ENCODE results near the gene CCDC73.
"Not testable (repeated sequence)": the region's sequence is repeated elsewhere in the genome, so short reads cannot be mapped to it uniquely, and the experiment has no call there.

CCDC73 gene

DNA sequence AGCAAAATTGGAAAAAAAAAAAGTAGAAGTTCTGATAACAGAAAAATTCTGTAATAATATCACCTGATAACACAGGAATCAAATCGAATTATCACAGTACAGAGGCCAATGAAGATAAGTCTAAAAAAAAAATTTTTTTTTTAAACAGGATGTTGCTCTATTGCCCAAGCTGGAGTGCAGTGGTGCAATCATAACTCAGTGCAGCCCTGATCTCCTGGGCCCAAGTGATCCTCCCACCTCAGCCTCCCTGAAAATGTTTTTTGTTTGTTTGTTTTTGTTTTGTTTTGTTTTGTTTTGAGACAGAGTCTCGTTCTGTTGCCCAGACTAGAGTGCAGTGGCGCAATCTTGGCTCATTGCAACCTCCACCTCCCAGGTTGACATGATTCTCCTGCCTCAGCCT, 29.2 kb upstream of the CCDC73 start:
- not testable (repeated sequence) for H3K27ac Mint-ChIP-seq, H3K36me3 Mint-ChIP-seq, H3K9me3 Mint-ChIP-seq, H3K4me3 Mint-ChIP-seq, H3K27me3 Mint-ChIP-seq, DNase-seq, H3K4me1 Mint-ChIP-seq
- CTCF ChIA-PET: interaction anchor here (0.7 kb wide), 1 partner anchor 1627 kb away, joined by 4 read pairs; no protein-coding TSS in a partner anchor

DNA sequence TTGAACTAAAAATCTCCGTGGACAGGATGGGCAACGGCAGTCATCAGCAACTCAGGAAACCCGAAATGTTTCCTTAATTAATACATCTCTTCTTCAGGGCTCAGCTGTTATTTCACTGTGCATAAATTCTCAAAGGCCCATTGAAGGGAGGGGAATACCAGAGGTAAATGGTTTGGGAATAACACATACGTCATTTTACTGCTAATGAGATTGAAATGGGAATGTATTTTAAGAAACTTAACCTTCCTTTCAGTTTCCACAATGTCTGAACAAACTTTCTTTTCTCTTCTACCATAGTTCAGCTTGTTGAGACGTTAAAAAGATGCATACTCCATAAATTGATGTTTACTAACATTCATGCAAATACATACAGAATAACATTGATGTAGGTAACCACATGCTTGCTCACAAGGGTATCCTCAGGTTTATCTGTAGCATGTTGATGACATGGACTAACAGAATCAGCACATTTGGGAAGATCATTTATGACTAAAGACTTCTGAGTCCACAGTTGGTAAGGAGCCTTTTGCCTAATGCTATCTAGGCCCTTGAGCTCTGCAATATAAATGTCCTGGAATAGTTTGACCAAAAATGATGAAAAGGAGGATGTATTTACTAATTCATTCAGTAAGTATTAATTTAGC, 27.6 kb upstream of the CCDC73 start:
- Mint-ChIP-seq H3K4me3 (no peak overlapping the region), H3K27ac (no peak overlapping the region), H3K4me1 (no peaks in the 10 kb centered on the region), H3K27me3 (no peaks in the 10 kb centered on the region), H3K9me3 (no peaks in the 10 kb centered on the region), H3K36me3 (no peaks in the 10 kb centered on the region)
- CTCF ChIA-PET: no interaction called here
- DNase-seq: no peak

DNA sequence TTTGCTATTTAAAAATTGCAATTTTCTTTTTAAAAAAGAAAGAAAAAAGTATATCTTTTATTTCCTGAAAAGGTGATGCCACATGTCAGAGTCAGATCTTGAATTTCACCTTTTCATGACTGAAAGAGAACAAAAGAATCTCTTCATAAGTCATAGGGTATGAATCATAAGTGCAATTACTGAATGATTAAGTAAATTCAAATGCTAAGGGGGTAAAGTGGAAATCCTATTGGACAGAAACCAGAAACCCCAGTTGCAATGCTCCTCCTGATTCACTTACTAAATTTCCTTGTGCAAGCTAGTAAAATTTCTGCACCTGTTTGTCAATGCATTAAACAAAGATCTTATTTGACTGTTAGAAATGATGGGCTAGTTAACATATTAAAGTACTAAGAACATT, 27.1 kb upstream of the CCDC73 start:
- no peaks in the 10 kb centered on the region for H3K4me1 Mint-ChIP-seq
- H3K27ac Mint-ChIP-seq: no peak overlapping the region
- H3K27me3 Mint-ChIP-seq: peaks cover 3% of the 10 kb centered on the region
- no peak for DNase-seq
- CTCF ChIA-PET: no interaction called here
- H3K4me3 Mint-ChIP-seq: no peak overlapping the region
- no peaks in the 10 kb centered on the region for H3K9me3 Mint-ChIP-seq
- H3K36me3 Mint-ChIP-seq: no peaks in the 10 kb centered on the region

DNA sequence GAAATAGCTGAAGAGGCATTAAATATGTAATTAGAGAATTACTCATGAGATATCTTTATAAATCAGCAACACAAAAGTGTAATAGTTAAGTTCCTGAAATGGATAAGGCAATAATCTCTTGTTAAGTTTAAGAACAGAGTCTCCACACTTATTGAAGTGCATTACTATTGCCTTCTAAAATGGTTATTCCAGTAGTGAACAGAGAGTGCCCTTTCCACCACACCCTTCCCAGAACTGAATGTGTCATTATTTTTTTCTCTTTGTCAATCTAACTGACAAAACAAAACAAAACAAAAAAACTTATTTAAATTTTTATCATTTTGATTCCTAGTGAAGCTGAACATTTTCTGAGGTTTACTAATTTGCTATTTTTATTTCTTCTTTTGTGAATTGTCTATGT, 26.0 kb upstream of the CCDC73 start:
- CTCF ChIA-PET: no interaction called here
- H3K9me3 Mint-ChIP-seq: no peaks in the 10 kb centered on the region

DNA sequence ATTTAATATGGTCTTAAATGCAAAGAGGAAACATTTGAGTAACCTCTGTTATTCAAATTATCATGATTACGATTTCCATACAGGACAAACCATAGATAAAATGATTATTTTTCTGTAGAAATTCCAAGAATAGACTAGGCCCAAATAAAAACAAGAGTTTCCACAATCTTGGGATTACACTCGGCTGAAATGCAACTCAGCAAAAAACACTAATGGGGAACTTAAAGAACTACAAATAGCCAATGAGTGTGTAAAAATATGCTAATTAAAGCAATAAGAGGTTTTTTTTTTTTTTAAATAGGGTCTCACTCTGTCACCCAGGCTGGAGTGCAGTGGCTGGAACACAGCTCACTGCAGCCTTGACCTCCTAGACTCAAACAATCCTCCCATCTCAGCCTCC, 24.7 kb upstream of the CCDC73 start:
- Mint-ChIP-seq H3K27me3 (peaks cover 8% of the 10 kb centered on the region), H3K4me1 (no peaks in the 10 kb centered on the region), H3K9me3 (no peaks in the 10 kb centered on the region), H3K36me3 (no peaks in the 10 kb centered on the region), H3K27ac (no peak overlapping the region), H3K4me3 (no peak overlapping the region)
- CTCF ChIA-PET: no interaction called here
- DNase-seq: no peak

More for the DNA sequence above, 26.0 kb upstream of the CCDC73 start:
- Mint-ChIP-seq H3K36me3 (no peaks in the 10 kb centered on the region), H3K4me3 (no peak overlapping the region), H3K27ac (no peak overlapping the region), H3K4me1 (no peaks in the 10 kb centered on the region), H3K27me3 (peaks cover 7% of the 10 kb centered on the region)
- DNase-seq: no peak

DNA sequence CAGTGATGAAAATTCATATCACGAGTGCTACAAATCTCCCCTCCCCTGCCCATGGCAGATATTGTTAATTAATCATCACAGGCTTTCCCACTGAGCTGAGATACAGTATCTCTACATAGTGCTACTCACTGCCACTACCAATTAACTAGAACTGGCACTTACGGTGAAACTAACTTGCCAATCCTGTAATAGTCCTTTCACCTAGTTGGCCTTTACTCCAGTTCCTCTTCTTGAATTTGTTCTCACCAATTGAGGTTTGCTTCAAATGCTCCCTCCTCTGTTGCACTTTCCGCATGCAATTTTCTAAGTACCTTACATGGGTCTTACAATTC, 23.4 kb upstream of the CCDC73 start:
- no peak overlapping the region for H3K27ac Mint-ChIP-seq
- no peaks in the 10 kb centered on the region for H3K9me3 Mint-ChIP-seq
- no peaks in the 10 kb centered on the region for H3K36me3 Mint-ChIP-seq
- CTCF ChIA-PET: no interaction called here
- no peak for DNase-seq
- H3K4me1 Mint-ChIP-seq: no peaks in the 10 kb centered on the region
- H3K27me3 Mint-ChIP-seq: peaks cover 8% of the 10 kb centered on the region
- no peak overlapping the region for H3K4me3 Mint-ChIP-seq

DNA sequence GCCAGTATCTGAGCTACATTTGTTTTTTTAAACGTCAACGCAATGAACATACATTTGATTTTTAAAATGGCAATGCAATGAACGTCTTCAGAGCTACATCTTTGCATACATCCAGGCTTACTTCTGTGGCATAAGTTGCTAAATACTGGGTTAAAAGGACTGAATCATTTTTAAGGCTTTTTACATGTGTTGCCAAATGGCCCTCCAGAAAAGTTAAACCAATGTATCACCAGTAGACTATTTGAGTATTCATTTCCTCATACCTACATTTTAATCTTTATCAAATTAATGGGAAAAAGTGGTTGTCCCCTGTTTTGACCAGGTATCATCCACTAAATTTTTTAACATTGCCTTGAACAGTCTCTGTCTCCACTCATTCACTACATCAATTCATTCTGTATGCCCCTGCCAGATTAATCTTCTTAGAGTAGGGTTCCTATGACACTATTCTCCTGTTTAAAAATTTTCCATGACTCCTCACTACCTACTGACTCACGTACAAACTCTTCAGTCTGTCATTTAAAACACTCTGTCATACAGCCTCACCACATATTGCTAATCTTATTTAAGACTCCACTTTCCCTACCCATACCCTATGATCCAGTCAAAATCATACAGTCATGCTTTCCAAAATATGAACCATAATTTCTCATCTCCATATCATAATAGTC, 22.9 kb upstream of the CCDC73 start:
- H3K27ac Mint-ChIP-seq: no peak overlapping the region
- DNase-seq: no peak
- no peaks in the 10 kb centered on the region for H3K9me3 Mint-ChIP-seq
- H3K36me3 Mint-ChIP-seq: no peaks in the 10 kb centered on the region
- CTCF ChIA-PET: interaction anchor here (1.3 kb wide), 1 partner anchor 75 kb away, joined by 3 read pairs; the partner anchor contains the start of gene QSER1
- H3K27me3 Mint-ChIP-seq: peaks cover 8% of the 10 kb centered on the region
- no peaks in the 10 kb centered on the region for H3K4me1 Mint-ChIP-seq
- H3K4me3 Mint-ChIP-seq: no peak overlapping the region

DNA sequence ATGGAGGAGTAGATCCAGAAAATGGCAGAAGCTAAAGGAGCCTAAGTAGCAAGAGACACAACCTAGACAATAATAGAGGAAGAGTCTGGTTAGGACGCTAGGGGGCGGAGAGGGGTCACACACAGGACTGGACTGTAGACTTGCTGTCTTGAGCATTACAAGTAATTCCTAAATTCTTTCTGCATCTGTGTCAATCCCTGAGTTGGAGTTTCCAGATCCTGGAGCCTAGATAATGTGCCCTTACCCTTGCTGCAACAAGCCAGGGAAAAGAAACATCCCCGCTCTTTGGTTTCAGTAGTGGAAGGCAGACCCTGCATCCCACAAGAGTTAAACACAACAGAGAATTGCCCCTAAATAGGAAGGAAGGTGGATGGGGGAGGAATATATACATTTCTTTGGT, 14.9 kb upstream of the CCDC73 start:
- H3K9me3 Mint-ChIP-seq: no peaks in the 10 kb centered on the region
- CTCF ChIA-PET: interaction anchor here (0.6 to 2.4 kb wide), 12 partner anchors 24 to 473 kb away, joined by 3 to 31 read pairs (median 3); no protein-coding TSS in a partner anchor
- no peaks in the 10 kb centered on the region for H3K27me3 Mint-ChIP-seq
- peak; percentile 69 for DNase-seq
- no peak overlapping the region for H3K27ac Mint-ChIP-seq
- no peaks in the 10 kb centered on the region for H3K36me3 Mint-ChIP-seq
- H3K4me3 Mint-ChIP-seq: no peak overlapping the region
- H3K4me1 Mint-ChIP-seq: no peaks in the 10 kb centered on the region

DNA sequence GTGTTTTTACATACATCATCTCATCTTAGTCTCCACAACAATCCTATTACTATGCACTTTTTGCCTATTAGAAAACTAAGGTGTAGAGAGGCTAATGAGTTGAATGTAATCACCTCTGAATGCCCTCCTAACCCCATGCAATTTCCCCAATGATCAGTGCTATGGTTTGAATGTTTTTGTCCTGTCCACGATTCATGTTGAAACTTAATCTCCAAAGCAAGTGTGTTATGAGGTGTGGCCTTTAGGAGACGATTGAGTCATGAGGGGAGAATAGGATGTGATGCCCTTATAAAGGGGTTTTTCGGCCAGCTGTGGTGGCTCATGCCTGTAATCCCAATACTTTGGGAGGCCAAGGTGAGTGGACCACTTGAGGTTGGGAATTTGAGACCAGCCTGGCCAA, 2.0 kb upstream of the CCDC73 start:
- H3K4me1 Mint-ChIP-seq: peaks cover 4% of the 10 kb centered on the region
- H3K36me3 Mint-ChIP-seq: no peaks in the 10 kb centered on the region
- DNase-seq: no peak
- H3K27ac Mint-ChIP-seq: no peak overlapping the region
- H3K4me3 Mint-ChIP-seq: no peak overlapping the region
- H3K27me3 Mint-ChIP-seq: peaks cover 11% of the 10 kb centered on the region
- CTCF ChIA-PET: interaction anchor here (0.6 to 1.3 kb wide), 2 partner anchors 54 to 410 kb away, joined by 3 read pairs; no protein-coding TSS in a partner anchor
- H3K9me3 Mint-ChIP-seq: no peaks in the 10 kb centered on the region

DNA sequence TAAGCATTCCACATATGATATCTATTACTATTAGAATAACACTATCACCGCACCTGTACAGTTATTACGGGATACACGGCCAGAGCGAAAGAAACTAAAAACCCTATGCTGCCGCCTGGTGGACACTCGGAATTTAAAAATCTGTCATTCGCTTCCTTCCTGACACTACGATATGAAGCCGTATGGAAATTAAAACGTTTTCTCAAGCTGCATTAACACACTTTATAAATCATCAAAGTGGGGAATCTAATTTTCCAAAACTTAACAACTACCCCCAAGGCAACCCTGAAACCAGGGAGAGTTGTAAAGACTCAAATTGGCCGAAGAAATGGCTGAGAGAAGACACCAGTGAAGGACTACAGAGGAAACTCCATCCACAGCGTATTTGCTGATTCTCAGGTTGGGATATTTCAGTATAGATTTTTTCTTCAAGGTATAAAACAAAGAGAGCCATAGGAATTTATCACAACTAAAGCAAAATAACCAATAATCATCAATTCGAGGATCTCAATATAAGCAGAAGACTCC, 1.4 kb downstream of the CCDC73 start:
- Mint-ChIP-seq H3K4me1 (peaks cover 4% of the 10 kb centered on the region), H3K4me3 (no peak overlapping the region), H3K36me3 (no peaks in the 10 kb centered on the region), H3K27me3 (peaks cover 17% of the 10 kb centered on the region), H3K27ac (no peak overlapping the region), H3K9me3 (no peaks in the 10 kb centered on the region)
- DNase-seq: peak; percentile 75
- CTCF ChIA-PET: interaction anchor here (0.7 to 2.0 kb wide), 8 partner anchors 11 to 415 kb away, joined by 3 to 7 read pairs (median 3); no protein-coding TSS in a partner anchor

DNA sequence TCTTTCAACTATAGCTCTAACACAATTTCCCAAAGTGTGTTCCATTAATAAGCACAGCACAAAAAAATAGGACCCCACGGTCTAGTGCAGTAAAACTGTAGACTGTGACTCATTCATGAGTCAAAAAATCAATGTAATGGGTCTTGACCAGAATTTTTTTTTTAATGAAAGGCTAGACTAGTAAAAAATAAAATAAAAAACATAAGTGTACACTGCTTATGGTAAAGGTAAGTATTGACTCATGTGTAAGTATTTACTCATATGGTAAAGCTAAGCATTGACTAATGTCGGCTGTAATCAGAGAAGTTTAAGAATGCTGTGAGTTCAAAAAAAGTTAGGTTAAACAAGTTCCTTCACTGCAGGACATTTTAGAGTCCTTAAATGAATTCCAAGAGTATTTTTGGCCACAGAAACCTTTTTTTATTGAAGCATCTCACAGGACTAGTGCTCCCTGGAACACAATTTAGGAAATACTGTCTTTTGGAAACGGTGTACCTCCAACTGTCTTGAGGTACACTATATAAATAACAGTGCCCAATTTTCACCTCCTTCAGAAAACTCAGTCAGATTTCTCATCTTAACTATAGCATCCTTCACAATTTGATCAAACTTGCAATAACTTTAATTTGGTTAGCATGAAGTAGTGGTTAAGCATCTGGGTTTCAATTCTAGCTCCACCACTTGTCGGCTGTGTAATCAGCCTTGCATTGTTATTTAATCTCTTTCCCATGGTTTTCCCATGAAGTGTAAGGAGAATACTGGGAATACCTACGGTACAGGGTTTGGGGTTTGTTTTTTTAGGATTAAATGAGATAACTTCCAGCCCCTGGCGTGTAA, 2.1 kb downstream of the CCDC73 start:
- Mint-ChIP-seq H3K4me3 (no peak overlapping the region), H3K36me3 (no peaks in the 10 kb centered on the region), H3K4me1 (peaks cover 4% of the 10 kb centered on the region), H3K9me3 (no peaks in the 10 kb centered on the region), H3K27me3 (peaks cover 17% of the 10 kb centered on the region), H3K27ac (no peak overlapping the region)
- CTCF ChIA-PET: interaction anchor here (0.6 to 2.0 kb wide), 13 partner anchors 11 to 548 kb away, joined by 3 to 7 read pairs (median 3); no protein-coding TSS in a partner anchor
- DNase-seq: no peak

DNA sequence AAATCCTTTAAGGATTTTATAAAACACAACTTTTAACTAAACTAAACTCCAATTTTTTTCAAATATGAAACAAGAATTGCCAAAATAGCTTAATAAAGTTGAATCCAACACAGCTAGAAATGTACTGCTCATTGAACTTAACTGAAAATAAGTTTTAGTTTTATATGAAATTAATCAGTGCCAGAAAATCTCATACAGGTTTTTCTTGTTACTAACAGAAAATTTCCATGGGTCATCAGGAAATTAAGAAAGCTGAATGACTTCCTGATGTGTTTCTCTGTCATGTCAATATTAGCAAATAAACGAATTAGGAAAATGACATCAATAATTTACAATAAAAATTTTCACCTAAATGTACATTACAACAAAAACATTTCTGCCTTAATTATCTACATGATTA, 3.5 kb downstream of the CCDC73 start:
- peaks cover 17% of the 10 kb centered on the region for H3K27me3 Mint-ChIP-seq
- H3K4me3 Mint-ChIP-seq: no peak overlapping the region
- CTCF ChIA-PET: interaction anchor here (1.1 to 1.5 kb wide), 2 partner anchors 419 to 476 kb away, joined by 3 read pairs; no protein-coding TSS in a partner anchor

DNA sequence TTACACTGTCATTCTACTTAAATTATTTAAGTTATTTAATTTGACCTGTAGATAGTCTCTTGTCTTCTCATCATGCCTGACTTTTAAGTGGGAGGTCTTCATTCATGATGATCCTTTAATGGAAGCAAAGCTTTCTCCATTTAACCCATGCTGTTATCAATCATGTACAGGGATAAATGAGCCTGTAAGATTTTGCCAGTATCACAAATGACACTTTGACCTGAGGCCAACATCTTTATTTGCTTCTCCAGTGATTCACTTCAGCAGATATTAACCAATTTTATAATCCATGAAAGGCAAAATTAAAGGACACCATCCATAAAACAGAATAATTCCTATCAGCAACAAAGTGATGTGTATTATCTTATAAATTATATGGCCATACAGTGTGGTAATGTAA, 7.7 kb downstream of the CCDC73 start:
- Mint-ChIP-seq H3K9me3 (no peaks in the 10 kb centered on the region), H3K36me3 (no peaks in the 10 kb centered on the region), H3K27me3 (peaks cover 17% of the 10 kb centered on the region), H3K4me3 (no peak overlapping the region), H3K27ac (no peak overlapping the region), H3K4me1 (no peaks in the 10 kb centered on the region)
- CTCF ChIA-PET: interaction anchor here (1.8 kb wide), 1 partner anchor 38 kb away, joined by 3 read pairs; no protein-coding TSS in a partner anchor
- no peak for DNase-seq

More for the DNA sequence above, 3.5 kb downstream of the CCDC73 start:
- DNase-seq: no peak
- Mint-ChIP-seq H3K9me3 (no peaks in the 10 kb centered on the region), H3K4me1 (peaks cover 4% of the 10 kb centered on the region), H3K27ac (no peak overlapping the region), H3K36me3 (no peaks in the 10 kb centered on the region)

DNA sequence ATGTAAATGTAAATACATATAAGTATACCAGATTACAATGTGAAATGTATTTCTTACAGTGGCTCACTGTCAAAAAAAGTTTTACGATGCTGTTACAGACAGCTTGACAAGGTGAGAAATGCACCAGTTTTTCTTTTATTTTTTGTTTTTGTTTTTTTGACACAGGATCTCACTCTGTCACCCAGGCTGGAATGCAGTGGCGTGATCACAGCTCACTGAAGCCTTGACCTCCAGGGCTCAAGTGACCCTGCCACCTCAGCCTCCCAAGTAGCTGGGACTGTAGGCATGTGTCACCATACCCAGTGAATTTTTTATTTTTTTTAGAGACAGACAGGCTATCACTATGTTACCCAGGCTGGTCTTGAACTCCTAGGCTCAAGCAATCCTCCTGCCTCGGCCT, 9.2 kb downstream of the CCDC73 start:
- Mint-ChIP-seq H3K4me1 (no peaks in the 10 kb centered on the region), H3K36me3 (no peaks in the 10 kb centered on the region), H3K27ac (no peak overlapping the region), H3K27me3 (peaks cover 20% of the 10 kb centered on the region), H3K9me3 (no peaks in the 10 kb centered on the region), H3K4me3 (no peak overlapping the region)
- DNase-seq: no peak
- CTCF ChIA-PET: interaction anchor here (1.2 kb wide), 1 partner anchor 24 kb away, joined by 4 read pairs; no protein-coding TSS in a partner anchor

All from activated naive CD4-positive, alpha-beta T cell treated with anti-CD3 and anti-CD28 coated beads, Interleukin-2, amount 10 ng/mL, durations not matched to agents 7 days and 5 days (primary cell).